ENCODE data around the gene DIP2C. TPM values are rescaled to one million over a fixed set of nuclear protein-coding genes. Genes with fewer than 3 reads are reported as not detected.

Gene DIP2C
- total RNA-seq, 1 donor: 19.9 TPM

GRCh38 chr10:717458-717857 lies 28.0 kb upstream of the DIP2C start:
- no peak overlapping the region for H3K4me3 ChIP-seq (ENCODE audit: low read depth, low read length)
- DNase-seq (ENCODE audit: low read depth): no peak
- TF ChIP-seq, protein P1, sequence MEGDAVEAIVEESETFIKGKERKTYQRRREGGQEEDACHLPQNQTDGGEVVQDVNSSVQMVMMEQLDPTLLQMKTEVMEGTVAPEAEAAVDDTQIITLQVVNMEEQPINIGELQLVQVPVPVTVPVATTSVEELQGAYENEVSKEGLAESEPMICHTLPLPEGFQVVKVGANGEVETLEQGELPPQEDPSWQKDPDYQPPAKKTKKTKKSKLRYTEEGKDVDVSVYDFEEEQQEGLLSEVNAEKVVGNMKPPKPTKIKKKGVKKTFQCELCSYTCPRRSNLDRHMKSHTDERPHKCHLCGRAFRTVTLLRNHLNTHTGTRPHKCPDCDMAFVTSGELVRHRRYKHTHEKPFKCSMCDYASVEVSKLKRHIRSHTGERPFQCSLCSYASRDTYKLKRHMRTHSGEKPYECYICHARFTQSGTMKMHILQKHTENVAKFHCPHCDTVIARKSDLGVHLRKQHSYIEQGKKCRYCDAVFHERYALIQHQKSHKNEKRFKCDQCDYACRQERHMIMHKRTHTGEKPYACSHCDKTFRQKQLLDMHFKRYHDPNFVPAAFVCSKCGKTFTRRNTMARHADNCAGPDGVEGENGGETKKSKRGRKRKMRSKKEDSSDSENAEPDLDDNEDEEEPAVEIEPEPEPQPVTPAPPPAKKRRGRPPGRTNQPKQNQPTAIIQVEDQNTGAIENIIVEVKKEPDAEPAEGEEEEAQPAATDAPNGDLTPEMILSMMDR (IDR thresholded peaks at IDR 0.05; ENCODE audit: insufficient read depth, low read depth, low read length): no peak

- no peak for DNase-seq (ENCODE audit: low read depth)
- no peak overlapping the region for H3K4me3 ChIP-seq (ENCODE audit: low read depth, low read length)
- TF ChIP-seq, protein P1 (IDR thresholded peaks at IDR 0.05; ENCODE audit: insufficient read depth, low read depth, low read length): no peak
Observed at GRCh38 chr10:716821-717220, 27.4 kb upstream of the DIP2C start.

DNA sequence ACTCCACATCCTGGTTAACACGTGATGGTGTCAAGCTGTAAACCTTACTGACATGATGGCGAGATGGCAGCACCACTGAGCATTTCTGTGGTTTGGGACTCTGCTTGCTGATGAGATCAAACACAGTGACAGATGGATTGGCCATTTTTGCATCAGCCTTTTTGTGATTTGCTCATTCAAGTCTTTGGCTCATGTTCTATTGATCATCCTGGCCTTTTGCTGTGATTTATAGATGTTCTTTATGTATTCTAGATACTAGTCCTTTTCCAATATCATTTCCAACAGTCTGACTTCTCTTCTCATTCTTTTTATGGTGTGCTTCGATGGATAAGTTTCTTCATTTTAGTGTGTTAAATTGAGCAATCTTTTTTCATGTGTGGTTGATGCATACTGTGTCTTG lies 24.7 kb upstream of the DIP2C start:
- DNase-seq (ENCODE audit: low read depth): no peak
- no peak overlapping the region for H3K4me3 ChIP-seq (ENCODE audit: low read depth, low read length)
- TF ChIP-seq, protein P1 (IDR thresholded peaks at IDR 0.05; ENCODE audit: insufficient read depth, low read depth, low read length): no peak

- H3K4me3 ChIP-seq (ENCODE audit: low read depth, low read length): no peak overlapping the region
- TF ChIP-seq, protein P1 (IDR thresholded peaks at IDR 0.05; ENCODE audit: insufficient read depth, low read depth, low read length): no peak
- DNase-seq (ENCODE audit: low read depth): peak; percentile 9
Observed at GRCh38 chr10:712575-712974, 23.1 kb upstream of the DIP2C start.

GRCh38 chr10:712089-712488 lies 22.6 kb upstream of the DIP2C start:
- TF ChIP-seq, protein P1 (IDR thresholded peaks at IDR 0.05; ENCODE audit: insufficient read depth, low read depth, low read length): no peak
- no peak overlapping the region for H3K4me3 ChIP-seq (ENCODE audit: low read depth, low read length)
- no peak for DNase-seq (ENCODE audit: low read depth)

DNA sequence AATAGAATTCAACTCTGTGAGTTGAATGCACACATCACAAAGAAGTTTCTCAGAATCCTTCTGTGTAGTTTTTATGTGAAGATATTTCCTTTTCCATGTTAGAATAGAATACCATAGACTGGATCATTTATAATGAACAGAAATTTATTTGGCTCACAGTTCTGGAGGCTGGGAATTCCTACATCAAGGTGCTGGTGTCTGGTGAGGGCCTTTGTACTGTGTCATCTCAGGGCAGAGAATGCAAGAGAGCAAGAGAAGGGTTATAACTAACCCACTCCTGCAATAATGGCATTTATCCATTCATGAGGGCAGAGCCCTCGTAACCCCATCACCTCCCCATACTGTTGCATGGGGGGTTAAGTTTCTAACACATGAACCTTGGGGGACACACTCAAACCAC lies 18.4 kb upstream of the DIP2C start:
- TF ChIP-seq, protein P1 (IDR thresholded peaks at IDR 0.05; ENCODE audit: insufficient read depth, low read depth, low read length): no peak
- no peak overlapping the region for H3K4me3 ChIP-seq (ENCODE audit: low read depth, low read length)

GRCh38 chr10:707456-707855 lies 18.0 kb upstream of the DIP2C start:
- no peak overlapping the region for H3K4me3 ChIP-seq (ENCODE audit: low read depth, low read length)
- TF ChIP-seq, protein P1 (IDR thresholded peaks at IDR 0.05; ENCODE audit: insufficient read depth, low read depth, low read length): no peak
- DNase-seq (ENCODE audit: low read depth): no peak

More for the DNA sequence above, 18.4 kb upstream of the DIP2C start:
- no peak for DNase-seq (ENCODE audit: low read depth)
